Coronary artery (tissue), 2 donors: Measurements from ENCODE around the gene POLA2.

Experiments
- DNase-seq: peaks from one replicate; pipeline ENCODE4 v3.0.0-alpha.2; 2017; ENCODE audit warnings: low spot score
- H3K27ac ChIP-seq, 2 donors: fragments of 200-600 bp; sonication (generic); one replicate each; pipeline ENCODE4 v1.5.1; 2016 to 2019
- H3K4me3 ChIP-seq: fragments of 200-600 bp; sonication (generic); 2 replicates; pipeline ENCODE4 v1.5.1; 2016; ENCODE audit warnings: mild to moderate bottlenecking, moderate library complexity
- CTCF ChIP-seq: fragments of 200-600 bp; sonication (generic); IDR thresholded peaks from one replicate; pipeline ENCODE4 v1.5.1; 2019; ENCODE audit warnings: antibody characterized with exemption

Gene POLA2

GRCh38 chr11:65261591-65262380 lies at the start of gene POLA2:
POLA2 (plus strand) TSS chr11:65261962; CDS start chr11:65262293, 331 bp downstream.
- TF ChIP-seq CTCF = no peak
- peak; percentile 95 for DNase-seq
- H3K4me3 ChIP-seq = peak within 1 kb of the TSS; percentile 82
- peak within 1 kb of the TSS; percentile 66 to 92 for H3K27ac ChIP-seq

- DNase-seq = no peak
- Histone ChIP-seq H3K27ac (no peak overlapping the region), H3K4me3 (no peak overlapping the region)
- TF ChIP-seq CTCF = no peak
These were observed 49.4 kb upstream of the POLA2 start for GRCh38 chr11:65212226-65212801.

- DNase-seq = no peak
- no peak for TF ChIP-seq CTCF
- H3K27ac ChIP-seq = no peak overlapping the region
- H3K4me3 ChIP-seq = no peak overlapping the region
These were observed 48.2 kb upstream of the POLA2 start for GRCh38 chr11:65213322-65214211.

GRCh38 chr11:65214212-65214845 lies 47.4 kb upstream of the POLA2 start:
- no peak overlapping the region for H3K27ac ChIP-seq
- TF ChIP-seq CTCF = no peak
- DNase-seq = no peak
- H3K4me3 ChIP-seq = no peak overlapping the region

- Histone ChIP-seq H3K4me3 (no peak overlapping the region), H3K27ac (no peak overlapping the region)
- no peak for DNase-seq
- TF ChIP-seq CTCF = no peak
These were observed 46.2 kb upstream of the POLA2 start for GRCh38 chr11:65215441-65216076.

- no peak for DNase-seq
- TF ChIP-seq CTCF = no peak
- H3K27ac ChIP-seq = no peak overlapping the region
- no peak overlapping the region for H3K4me3 ChIP-seq
These were observed 44.9 kb upstream of the POLA2 start for GRCh38 chr11:65216830-65217229.
